ENCODE results near the gene DAW1. TPM values are rescaled to one million over a fixed set of nuclear protein-coding genes. Genes with fewer than 3 reads are reported as not detected.

The DAW1 gene
- total RNA-seq, 1 donor from 2014 or later: 1.6 TPM

- Mint-ChIP-seq H3K4me3 (ENCODE audit: unreplicated experiment) (no peak overlapping the region), H3K27me3 (ENCODE audit: unreplicated experiment) (no peaks in the 10 kb centered on the region), H3K36me3 (ENCODE audit: low read depth, unreplicated experiment) (no peaks in the 10 kb centered on the region), H3K27ac (ENCODE audit: unreplicated experiment) (no peak overlapping the region), H3K4me1 (ENCODE audit: unreplicated experiment) (no peaks in the 10 kb centered on the region), H3K9me3 (ENCODE audit: unreplicated experiment) (no peaks in the 10 kb centered on the region)
- DNase-seq (ENCODE audit: low spot score): no peak
- no peak for TF ChIP-seq CTCF (IDR thresholded peaks at IDR 0.05; ENCODE audit: unreplicated experiment)
Observed at GRCh38 chr2:227826563-227826962, 44.9 kb upstream of the DAW1 start.

- Mint-ChIP-seq H3K4me3 (ENCODE audit: unreplicated experiment) (no peak overlapping the region), H3K36me3 (ENCODE audit: low read depth, unreplicated experiment) (no peaks in the 10 kb centered on the region), H3K4me1 (ENCODE audit: unreplicated experiment) (no peaks in the 10 kb centered on the region), H3K27ac (ENCODE audit: unreplicated experiment) (no peak overlapping the region), H3K27me3 (ENCODE audit: unreplicated experiment) (no peaks in the 10 kb centered on the region), H3K9me3 (ENCODE audit: unreplicated experiment) (no peaks in the 10 kb centered on the region)
- no peak for DNase-seq (ENCODE audit: low spot score)
- TF ChIP-seq CTCF (IDR thresholded peaks at IDR 0.05; ENCODE audit: unreplicated experiment): no peak
Observed at GRCh38 chr2:227827143-227827542, 44.3 kb upstream of the DAW1 start.

GRCh38 chr2:227828477-227828912 lies 42.9 kb upstream of the DAW1 start:
- Mint-ChIP-seq H3K4me1 (ENCODE audit: unreplicated experiment) (no peaks in the 10 kb centered on the region), H3K4me3 (ENCODE audit: unreplicated experiment) (no peak overlapping the region), H3K9me3 (ENCODE audit: unreplicated experiment) (no peaks in the 10 kb centered on the region)

GRCh38 chr2:227829337-227829736 lies 42.1 kb upstream of the DAW1 start:
- no peak for DNase-seq (ENCODE audit: low spot score)
- Mint-ChIP-seq H3K36me3 (ENCODE audit: low read depth, unreplicated experiment) (no peaks in the 10 kb centered on the region), H3K27me3 (ENCODE audit: unreplicated experiment) (no peaks in the 10 kb centered on the region), H3K4me3 (ENCODE audit: unreplicated experiment) (no peak overlapping the region), H3K4me1 (ENCODE audit: unreplicated experiment) (no peaks in the 10 kb centered on the region), H3K27ac (ENCODE audit: unreplicated experiment) (no peak overlapping the region), H3K9me3 (ENCODE audit: unreplicated experiment) (no peaks in the 10 kb centered on the region)
- no peak for TF ChIP-seq CTCF (IDR thresholded peaks at IDR 0.05; ENCODE audit: unreplicated experiment)

More at GRCh38 chr2:227828477-227828912, 42.9 kb upstream of the DAW1 start:
- DNase-seq (ENCODE audit: low spot score): no peak
- no peaks in the 10 kb centered on the region for H3K27me3 Mint-ChIP-seq (ENCODE audit: unreplicated experiment)
- no peak overlapping the region for H3K27ac Mint-ChIP-seq (ENCODE audit: unreplicated experiment)
- no peak for TF ChIP-seq CTCF (IDR thresholded peaks at IDR 0.05; ENCODE audit: unreplicated experiment)
- no peaks in the 10 kb centered on the region for H3K36me3 Mint-ChIP-seq (ENCODE audit: low read depth, unreplicated experiment)

GRCh38 chr2:227834423-227834822 lies 37.0 kb upstream of the DAW1 start:
- Mint-ChIP-seq H3K27me3 (ENCODE audit: unreplicated experiment) (no peaks in the 10 kb centered on the region), H3K9me3 (ENCODE audit: unreplicated experiment) (no peaks in the 10 kb centered on the region), H3K27ac (ENCODE audit: unreplicated experiment) (no peak overlapping the region), H3K36me3 (ENCODE audit: low read depth, unreplicated experiment) (no peaks in the 10 kb centered on the region), H3K4me3 (ENCODE audit: unreplicated experiment) (no peak overlapping the region), H3K4me1 (ENCODE audit: unreplicated experiment) (no peaks in the 10 kb centered on the region)
- no peak for TF ChIP-seq CTCF (IDR thresholded peaks at IDR 0.05; ENCODE audit: unreplicated experiment)
- DNase-seq (ENCODE audit: low spot score): no peak

All from endothelial cell (in vitro differentiated cells).